Left renal cortex interstitium (tissue), 4 donors: Measurements from ENCODE around the gene ADAMTS9. TPM values are rescaled to one million over a fixed set of nuclear protein-coding genes. Genes with fewer than 3 reads are reported as not detected.

ENCODE experiments used
- DNase-seq, 4 donors: peaks; one replicate each; pipeline ENCODE4 v3.0.0-alpha.2; 2013; ENCODE audit warnings: low read depth in 4 of 4, low spot score in 2 of 4, missing footprints in 1 of 4
- polyA plus RNA-seq, 4 donors: library from polyadenylated mRNA; unstranded; fragments of 120-200 nt; gene quantifications; one replicate each; pipeline ENCODE4 v1.2.1, GENCODE V29; 2013; ENCODE audit not compliant: insufficient read length in 4 of 4

The ADAMTS9 gene
- polyA plus RNA-seq, 4 donors, result 111 to 178 (median 132) TPM

- DNase-seq, result no peak
These were observed 190.9 kb downstream of the ADAMTS9 start for GRCh38 chr3:64496786-64497490.

GRCh38 chr3:64495781-64496334, 191.9 kb downstream of the ADAMTS9 start:
- DNase-seq, result no peak

- DNase-seq, result no peak
These were observed 192.5 kb downstream of the ADAMTS9 start for GRCh38 chr3:64495121-64495780.

- DNase-seq, result no peak
These were observed 193.3 kb downstream of the ADAMTS9 start for GRCh38 chr3:64494526-64494925.

- no peak for DNase-seq
These were observed 194.7 kb downstream of the ADAMTS9 start for GRCh38 chr3:64493149-64493548.

GRCh38 chr3:64491843-64492242, 196.0 kb downstream of the ADAMTS9 start:
- no peak for DNase-seq

- no peak for DNase-seq
These were observed 197.5 kb downstream of the ADAMTS9 start for GRCh38 chr3:64490180-64490724.

GRCh38 chr3:64489361-64490044, 198.3 kb downstream of the ADAMTS9 start:
- peak; percentile 66 to 88 (median 76) for DNase-seq

- peak in 3 of 4 donors; percentile 37 to 56 (median 45) for DNase-seq
These were observed 198.9 kb downstream of the ADAMTS9 start for GRCh38 chr3:64488939-64489338.

GRCh38 chr3:64484289-64484992, 203.4 kb downstream of the ADAMTS9 start:
- DNase-seq, result peak in 2 of 4 donors; percentile 63 to 76

GRCh38 chr3:64483467-64483866, 204.3 kb downstream of the ADAMTS9 start:
- DNase-seq, result no peak

GRCh38 chr3:64475037-64475436, 212.8 kb downstream of the ADAMTS9 start:
- DNase-seq, result no peak

GRCh38 chr3:64473466-64473865, 214.3 kb downstream of the ADAMTS9 start:
- DNase-seq, result no peak

GRCh38 chr3:64470436-64470835, 217.4 kb downstream of the ADAMTS9 start:
- DNase-seq, result no peak

GRCh38 chr3:64467255-64467944, 220.4 kb downstream of the ADAMTS9 start:
- no peak for DNase-seq
